ENCODE measurements around the gene PPP6R3.
"Not testable (repeated sequence)": the region's sequence is repeated elsewhere in the genome, so short reads cannot be mapped to it uniquely, and the experiment has no call there.

Gene PPP6R3

DNA sequence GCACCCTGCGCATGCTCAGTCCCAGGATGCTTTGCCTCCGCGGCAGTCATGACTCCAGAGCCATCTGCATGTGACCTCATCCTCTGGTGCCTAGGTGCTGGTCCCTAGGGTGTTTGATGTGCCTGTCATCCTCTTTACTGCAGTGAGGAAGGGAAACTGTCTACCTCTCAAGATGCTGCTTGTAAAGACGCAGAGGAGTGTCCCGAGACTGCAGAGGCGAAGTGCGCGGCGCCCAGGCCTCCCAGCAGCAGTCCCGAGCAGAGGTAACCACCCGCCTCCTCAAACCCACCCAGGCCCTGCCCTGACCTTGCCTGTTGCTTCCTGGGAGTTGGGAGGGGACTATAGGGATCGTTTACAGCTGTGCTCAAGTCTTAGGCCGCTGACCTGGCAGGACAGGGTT lies 149.2 kb downstream of the PPP6R3 start:
- no peak for DNase-seq (ENCODE audit: low read depth)

DNA sequence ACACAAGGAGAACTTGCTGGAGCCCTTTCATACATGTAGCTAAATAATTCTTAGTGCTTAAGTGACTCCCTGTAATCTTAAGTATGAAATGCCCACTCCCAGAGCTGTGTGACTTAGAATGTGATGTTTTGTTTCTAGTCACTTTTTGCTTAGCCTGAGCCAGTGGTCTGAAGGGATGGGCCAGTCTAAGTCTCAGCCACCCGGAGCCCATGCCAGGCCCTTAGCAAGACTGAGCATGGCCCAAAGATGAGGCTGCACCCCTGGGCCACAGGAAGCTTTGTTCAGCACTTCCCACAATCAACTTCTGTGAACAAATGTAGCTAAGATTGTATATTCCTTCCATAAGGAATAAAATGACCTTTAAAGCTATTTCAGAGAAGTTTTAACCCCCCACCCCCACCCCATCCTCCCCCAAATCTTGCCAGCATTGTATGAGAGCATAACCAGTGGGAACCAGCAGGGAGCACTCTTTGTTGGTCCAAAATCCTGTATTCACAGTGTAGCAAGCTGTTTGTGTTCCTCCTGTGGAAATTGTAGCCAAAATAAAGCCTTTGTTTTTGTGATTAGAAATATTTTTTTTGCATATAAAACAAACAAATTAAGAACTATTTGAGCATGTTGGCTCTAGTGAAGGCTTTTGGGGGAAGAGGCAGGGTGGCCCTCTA lies 150.0 kb downstream of the PPP6R3 start:
- DNase-seq (ENCODE audit: low read depth): no peak

- no peak for DNase-seq (ENCODE audit: low read depth)
Observed at GRCh38 chr11:68615657-68616056, 155.1 kb downstream of the PPP6R3 start.

GRCh38 chr11:68617925-68618809 lies 157.6 kb downstream of the PPP6R3 start:
- no peak for DNase-seq (ENCODE audit: low read depth)

DNA sequence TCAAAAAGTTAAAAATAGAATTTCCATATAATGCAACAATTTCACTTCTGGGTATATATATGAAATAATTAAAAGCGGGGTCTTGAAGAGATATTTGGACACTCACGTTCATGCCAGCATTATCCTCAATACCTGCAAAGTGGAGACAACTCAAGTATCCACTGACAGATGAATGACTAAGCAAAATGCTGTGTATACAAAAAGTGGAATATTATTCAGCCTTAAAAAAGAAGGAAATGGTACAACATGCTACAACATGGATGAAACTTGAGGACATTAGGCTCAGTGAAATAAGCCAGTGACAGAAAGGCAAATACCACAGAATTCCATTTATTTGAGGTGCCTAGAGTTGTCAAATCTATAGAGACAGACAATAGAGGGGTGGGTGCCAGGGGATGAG lies 161.3 kb downstream of the PPP6R3 start:
- DNase-seq (ENCODE audit: low read depth): no peak

DNA sequence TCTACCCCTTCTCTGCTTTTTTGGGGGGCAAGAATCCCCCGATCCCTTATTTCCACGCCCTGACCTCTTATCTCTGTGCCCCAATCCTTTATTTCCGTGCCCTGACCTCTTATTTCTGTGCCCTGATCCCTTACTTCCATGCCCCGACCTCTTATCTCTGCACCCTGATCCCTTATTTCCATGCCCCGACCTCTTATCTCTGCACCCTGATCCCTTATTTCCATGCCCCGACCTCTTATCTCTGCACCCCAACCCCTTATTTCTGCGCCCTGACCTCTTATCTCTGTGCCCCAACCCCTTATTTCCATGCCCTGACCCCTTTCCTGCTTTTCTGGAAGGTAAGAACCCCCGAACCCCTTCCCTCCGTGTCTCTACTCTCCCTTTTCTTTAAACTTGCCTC lies 163.2 kb downstream of the PPP6R3 start:
- not testable (repeated sequence) for DNase-seq (ENCODE audit: low read depth)

- DNase-seq (ENCODE audit: low read depth): not testable (repeated sequence)
Observed at GRCh38 chr11:68625069-68625468, 164.5 kb downstream of the PPP6R3 start.

DNA sequence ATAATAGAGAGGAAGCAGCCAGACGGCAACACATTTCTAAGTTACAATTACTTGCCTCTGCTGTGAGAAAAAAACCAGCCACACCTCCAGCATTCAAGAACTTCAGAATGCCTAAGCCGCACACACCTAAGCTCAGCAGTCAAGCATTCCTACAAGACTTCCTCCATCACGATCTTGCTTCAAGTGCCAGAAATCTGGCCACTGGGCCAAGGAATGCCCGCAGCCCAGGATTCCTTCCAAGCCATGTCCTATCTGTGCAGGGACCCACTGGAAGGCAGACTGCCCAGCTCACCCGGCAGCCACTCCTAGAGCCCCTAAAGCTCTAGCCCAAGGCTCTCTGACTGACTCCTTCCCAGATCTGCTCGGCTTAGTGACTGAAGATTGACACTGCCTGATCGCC lies 165.7 kb downstream of the PPP6R3 start:
- DNase-seq (ENCODE audit: low read depth): not testable (repeated sequence)

DNA sequence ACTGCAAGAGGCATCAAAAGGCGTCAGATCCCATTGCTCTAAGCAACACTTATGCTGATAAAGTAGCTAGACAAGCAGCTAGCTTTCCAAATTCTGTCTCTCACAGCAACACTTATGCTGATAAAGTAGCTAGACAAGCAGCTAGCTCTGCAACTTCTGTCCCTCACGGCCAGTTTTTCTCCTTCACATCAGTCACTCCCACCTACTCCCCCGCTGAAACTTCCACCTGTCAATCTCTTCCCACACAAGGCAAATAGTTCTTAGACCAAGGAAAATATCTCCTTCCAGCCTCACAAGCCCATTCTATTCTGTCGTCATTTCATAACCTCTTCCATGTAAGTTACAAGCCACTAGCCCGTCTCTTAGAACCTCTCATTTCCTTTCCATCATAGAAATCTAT lies 168.3 kb downstream of the PPP6R3 start:
- not testable (repeated sequence) for DNase-seq (ENCODE audit: low read depth)

- not testable (repeated sequence) for DNase-seq (ENCODE audit: low read depth)
Observed at GRCh38 chr11:68632375-68632774, 171.8 kb downstream of the PPP6R3 start.

GRCh38 chr11:68632802-68633201 lies 172.2 kb downstream of the PPP6R3 start:
- peak; percentile 12 for DNase-seq (ENCODE audit: low read depth)

- not testable (repeated sequence) for DNase-seq (ENCODE audit: low read depth)
Observed at GRCh38 chr11:68634606-68635005, 174.1 kb downstream of the PPP6R3 start.

- not testable (repeated sequence) for DNase-seq (ENCODE audit: low read depth)
Observed at GRCh38 chr11:68635172-68635571, 174.6 kb downstream of the PPP6R3 start.

GRCh38 chr11:68635883-68636282 lies 175.3 kb downstream of the PPP6R3 start:
- not testable (repeated sequence) for DNase-seq (ENCODE audit: low read depth)

DNA sequence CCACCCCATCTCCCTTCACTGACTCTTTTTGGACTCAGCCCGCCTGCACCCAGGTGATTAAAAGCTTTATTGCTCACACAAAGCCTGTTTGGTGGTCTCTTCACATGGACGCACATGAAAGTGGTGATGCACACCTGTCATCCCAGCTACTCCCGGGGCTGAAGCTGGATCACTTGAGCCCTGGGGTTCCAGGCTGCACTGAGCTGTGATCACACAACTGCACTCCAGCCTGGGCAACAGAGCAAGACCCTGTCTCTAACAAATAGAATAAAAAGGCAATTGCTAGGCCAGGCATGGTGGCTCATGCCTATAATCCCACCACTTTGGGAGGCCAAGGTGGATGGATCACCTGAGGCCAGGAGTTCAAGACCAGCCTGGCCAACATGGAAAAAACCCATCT lies 178.8 kb downstream of the PPP6R3 start:
- not testable (repeated sequence) for DNase-seq (ENCODE audit: low read depth)

GRCh38 chr11:68641880-68642279 lies 181.3 kb downstream of the PPP6R3 start:
- DNase-seq (ENCODE audit: low read depth): no peak

GRCh38 chr11:68643585-68643984 lies 183.0 kb downstream of the PPP6R3 start:
- DNase-seq (ENCODE audit: low read depth): no peak

- DNase-seq (ENCODE audit: low read depth): no peak
Observed at GRCh38 chr11:68646832-68647231, 186.3 kb downstream of the PPP6R3 start.

- no peak for DNase-seq (ENCODE audit: low read depth)
Observed at GRCh38 chr11:68649851-68650555, 189.5 kb downstream of the PPP6R3 start.

GRCh38 chr11:68650801-68651200 lies 190.2 kb downstream of the PPP6R3 start:
- no peak for DNase-seq (ENCODE audit: low read depth)

GRCh38 chr11:68651208-68651984 lies 190.8 kb downstream of the PPP6R3 start:
- DNase-seq (ENCODE audit: low read depth): no peak
